Activated effector memory CD4-positive, alpha-beta T cell treated with Interleukin-2 at 50 U/mL for 16 hours (primary cell): Measurements from ENCODE around the gene STX16.
A peak's percentile ranks its signal among the peaks of the same experiment; 100 is the strongest.

ENCODE experiments used
- DNase-seq: peaks from one replicate; pipeline ENCODE4 v3.0.0-alpha.2; 2020

Gene STX16, protein sequence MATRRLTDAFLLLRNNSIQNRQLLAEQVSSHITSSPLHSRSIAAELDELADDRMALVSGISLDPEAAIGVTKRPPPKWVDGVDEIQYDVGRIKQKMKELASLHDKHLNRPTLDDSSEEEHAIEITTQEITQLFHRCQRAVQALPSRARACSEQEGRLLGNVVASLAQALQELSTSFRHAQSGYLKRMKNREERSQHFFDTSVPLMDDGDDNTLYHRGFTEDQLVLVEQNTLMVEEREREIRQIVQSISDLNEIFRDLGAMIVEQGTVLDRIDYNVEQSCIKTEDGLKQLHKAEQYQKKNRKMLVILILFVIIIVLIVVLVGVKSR

DNA sequence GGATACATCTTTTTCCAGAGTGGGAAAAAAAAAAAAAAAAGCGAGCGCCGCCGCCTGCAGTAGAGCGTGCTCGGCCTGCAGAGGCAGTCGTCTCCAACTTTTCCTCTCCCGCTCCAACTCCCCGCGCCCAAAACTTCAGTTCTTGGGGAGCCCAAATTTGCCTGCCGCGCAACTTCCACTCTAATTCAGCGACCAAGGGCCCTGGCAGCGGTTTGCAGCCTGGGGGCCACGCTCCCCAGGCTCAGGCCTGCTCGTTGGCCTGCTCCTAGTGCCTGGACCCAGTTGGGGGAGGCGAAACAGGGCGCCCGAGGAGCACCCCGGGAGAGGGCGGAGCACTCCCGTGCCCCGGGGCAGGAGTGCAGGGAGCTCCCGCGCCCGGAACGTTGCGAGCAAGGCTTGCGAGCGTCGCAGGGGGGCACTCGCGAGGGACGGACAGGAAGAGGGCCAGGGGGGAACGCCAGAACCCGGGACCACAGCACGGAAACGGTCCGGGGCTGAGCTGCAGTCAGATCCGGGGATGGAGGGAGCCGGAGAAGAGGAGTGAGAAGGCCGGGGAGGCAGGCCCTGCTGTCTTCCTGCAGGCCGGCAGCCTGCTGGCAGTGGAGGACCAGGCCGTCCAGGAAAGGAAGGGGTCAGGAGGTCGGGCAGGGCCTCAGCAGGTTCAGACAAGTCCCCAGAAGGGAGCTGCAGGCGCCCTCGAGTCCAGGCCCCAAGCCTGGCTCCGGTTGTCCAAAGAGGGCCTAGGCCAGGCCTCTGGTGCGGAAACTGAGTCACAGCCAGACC lies at the start of gene STX16:
Gene STX16, plus strand, starts transcription at position 508 of the 783 bp plus-strand sequence. CDS start 724 bp downstream, outside the sequence.
- peak; percentile 84 for DNase-seq

DNA sequence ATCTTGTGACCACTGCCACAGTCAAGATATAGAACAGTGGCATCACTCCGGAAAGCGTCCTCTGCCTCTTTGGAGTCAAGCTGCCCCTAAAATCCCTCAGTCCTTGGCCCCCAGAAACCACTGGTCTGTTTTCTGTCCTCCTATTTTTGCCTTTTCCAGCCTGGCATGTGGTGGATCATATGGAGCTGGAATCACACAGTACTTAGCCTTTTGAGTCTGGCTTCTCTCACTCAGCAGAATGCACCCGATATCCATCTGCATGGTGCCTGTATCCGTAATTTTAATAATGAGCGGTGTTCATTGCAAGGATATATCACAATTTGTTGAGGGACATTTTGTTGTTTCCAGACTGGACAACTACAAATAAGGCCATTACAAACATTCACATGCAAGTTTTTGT lies 49.0 kb upstream of the STX16 start:
- no peak for DNase-seq

DNA sequence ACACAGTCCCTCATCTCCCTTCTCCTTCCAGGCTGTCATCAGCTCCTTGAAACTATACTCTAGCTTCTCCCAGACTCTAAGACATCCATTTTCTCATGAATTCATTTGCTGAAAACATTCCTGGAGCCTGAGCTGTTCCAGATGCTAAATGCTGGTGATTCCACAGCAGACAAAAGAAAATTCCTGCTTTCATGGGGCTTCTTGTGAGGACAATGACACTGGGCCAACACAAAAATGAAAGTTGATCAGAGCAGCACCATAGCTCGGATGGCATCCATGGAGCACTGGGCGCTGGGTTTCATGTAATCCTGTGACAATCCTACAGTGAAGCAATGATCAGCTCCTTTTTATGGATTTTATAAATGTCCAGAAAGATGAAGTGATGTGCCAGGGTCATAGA lies 47.4 kb upstream of the STX16 start:
- no peak for DNase-seq

DNA sequence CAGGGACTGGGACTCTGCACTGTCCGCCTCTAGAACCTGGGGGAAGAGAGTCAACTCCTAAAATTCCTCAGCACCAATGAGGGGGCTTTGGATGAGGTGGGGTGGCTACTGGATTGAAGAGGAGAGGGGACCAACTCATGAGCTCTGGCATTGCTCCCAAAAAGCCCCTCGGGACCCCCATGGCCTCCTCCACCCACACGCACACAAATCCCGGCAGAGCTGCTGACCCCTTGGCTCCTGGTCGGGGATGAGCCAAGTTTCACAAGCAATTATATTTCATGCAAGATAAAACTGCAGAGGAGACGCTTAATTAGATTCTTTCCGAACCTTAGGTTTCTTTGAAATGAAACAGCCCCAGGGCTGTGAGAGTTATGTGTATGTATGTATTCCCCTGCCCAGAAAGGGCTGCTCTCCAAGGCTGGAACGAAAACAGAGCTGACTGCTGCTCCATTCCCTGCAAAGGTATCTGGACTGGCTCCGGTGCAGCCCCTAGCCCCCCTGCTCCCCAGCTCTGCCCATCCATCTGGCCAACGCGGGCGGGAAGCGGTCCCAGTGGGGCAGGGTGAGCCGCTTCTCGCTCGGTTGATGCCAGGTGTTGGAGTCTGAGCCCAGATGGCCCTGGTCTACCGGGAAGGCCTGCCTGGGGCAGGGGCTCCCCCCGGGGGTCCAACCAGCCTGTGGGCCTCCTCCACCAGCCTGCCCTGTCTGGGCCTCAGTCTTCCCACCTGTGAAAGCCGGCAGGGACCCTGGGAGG lies 46.8 kb upstream of the STX16 start:
- DNase-seq: no peak

DNA sequence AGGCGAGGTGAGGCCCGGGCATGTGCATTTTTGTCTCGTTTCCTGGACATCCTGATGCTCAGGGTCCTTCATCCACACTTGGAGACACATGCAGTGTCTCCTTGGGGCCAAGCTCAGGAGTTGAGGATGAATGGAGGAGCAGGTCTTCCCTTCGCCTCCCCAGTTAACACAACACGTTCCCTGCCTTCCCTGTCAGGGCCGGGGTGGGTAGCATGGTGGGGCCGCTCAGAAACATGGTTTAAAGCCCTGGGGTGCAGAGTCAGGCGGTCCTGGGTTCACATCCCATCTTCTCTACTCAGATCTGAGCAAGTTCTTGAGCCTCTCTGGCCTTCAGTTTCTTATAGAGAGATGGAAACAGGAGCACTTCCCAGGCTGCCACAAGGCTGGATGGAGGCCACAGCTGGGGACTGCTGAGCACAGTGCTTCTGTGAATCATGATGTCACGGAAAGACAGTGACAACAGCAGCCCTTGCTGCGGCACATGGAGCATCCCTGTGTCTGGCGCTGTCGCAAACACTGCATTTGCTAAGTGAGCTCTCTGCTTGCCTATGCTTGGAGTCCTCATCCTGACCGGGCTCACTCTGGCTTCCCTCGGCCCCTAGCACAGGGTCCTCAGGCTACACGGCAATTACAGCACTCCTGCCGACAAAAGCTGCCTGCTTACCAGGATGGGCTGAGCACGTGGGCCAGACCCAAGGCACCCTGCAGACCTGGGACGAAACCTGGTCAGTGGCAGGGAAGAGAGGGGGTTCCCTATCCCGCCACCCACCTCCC lies 45.6 kb upstream of the STX16 start:
- no peak for DNase-seq

DNA sequence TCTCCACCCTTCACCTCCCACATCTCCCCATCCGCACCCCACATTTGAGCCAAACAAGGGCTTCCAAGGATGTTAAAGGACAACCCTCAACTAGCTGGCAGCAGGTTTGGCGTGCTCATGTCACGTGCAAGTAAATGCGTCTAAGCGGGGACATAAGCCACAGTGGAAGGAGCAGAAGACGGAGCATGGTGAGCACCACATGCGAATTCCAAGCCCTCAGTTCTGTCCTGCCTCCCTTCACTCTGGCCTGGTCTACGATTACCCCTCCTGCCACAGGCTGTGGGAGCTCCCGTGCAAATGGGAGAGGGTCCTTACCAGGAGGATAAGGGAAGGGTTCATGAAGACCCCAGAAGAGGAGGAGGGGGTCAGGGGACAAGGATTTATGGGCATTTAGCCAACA lies 44.9 kb upstream of the STX16 start:
- no peak for DNase-seq

DNA sequence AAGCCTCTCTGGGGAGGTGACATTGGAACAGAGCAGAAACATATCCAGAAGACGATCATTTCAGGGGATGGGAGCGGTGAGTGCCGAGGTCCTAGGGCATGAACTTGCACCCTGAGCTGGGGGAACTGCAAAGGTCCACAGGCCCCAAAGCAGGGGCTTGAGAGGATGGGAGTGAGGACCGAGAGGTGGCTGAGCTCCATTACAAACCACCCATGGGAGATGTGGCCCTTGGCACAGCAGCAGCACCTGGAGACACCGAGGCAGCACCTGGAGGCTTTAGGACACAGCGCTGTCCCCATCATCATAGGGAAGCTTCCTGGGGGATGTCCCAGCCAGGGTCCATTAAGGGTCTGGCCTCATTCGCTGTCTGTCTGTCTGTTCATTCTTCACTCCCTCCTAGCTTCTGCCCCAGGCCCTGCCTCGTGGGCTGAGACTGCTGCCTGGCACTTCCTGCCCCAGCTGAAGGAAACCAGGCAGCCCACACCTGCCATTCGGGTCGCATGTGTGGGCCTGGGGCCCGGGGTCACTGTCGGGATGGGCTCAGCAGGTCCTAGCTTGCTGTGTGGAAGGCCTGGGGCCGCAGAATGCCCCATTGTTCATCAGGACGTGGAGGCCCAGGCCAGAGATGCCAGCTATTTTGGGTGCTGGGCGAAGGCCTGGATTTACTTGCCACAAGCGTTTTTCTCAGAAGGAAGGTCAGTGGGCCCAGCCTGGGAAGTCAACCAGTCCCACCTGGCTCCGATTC lies 42.8 kb upstream of the STX16 start:
- DNase-seq: no peak

DNA sequence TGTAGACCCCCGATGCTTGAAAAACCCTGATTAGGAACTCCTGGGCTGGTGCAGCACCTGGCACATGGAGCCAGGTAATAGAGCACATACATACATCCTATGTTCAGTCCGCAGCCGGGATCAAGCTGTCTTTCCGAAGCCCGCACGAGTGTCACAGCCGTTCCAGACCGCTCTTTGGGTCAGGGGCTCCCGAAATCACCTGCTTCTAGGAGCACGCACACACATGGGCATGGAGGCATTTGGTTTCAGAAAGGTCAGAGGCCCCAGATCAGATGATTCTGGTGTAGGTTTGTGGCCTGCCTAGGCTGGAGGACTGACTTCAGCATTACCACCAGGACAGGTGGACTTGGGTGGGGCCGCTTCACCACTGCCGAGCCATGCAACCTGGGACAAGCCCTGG lies 42.1 kb upstream of the STX16 start:
- DNase-seq: no peak

DNA sequence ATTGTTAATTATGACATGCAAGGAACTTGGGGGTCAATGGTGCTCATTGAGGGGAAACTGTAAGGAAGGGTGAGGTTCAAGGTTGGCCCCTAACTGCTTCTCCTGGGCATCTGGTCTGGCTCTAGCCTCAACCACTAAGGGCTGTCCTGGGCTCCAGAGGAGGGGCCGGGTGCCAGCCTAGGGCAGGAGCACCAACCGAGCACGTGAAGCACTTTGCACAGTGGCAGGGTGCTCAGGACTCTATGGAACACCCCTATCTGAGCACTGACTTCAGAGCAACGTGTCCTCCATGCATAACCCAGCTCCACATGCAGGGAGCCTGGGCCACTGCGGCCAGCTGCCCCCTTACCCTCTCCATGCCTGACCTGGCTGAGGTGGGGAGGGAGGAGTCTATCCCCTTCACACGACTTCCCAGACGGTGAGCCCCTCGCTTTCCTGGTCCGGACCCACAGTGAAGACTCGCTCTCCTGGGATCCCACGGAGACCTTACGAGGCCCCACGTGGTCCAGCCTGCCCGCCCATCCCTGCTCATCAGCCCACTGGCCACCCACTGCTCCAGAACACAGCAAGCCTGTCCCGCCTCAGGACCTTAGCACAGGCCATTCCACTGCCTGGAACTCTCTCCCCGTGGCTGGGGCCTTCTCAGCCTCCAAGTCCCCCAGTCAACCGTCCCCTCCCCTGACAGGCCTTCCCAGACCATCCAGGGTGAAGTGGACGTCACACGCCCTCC lies 40.8 kb upstream of the STX16 start:
- DNase-seq: no peak

DNA sequence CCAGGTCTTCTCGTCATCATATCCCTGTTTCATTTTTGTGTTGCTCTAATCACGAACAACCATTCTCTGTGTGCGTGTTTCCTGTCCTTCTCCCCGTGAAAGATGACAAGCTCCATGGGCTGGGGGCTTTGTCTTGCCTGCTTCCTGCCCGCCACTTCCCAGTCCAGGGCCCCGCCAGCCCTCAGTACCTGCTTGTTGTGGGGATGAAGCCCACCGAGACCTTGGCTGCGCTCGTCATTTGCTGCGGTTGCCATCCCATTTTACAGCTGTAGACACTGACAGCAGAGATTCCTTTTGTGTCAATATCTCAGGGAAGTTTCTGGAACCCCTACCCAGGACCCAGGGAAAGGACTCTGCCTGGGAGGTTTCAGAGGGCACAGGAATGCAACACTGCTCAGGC lies 40.3 kb upstream of the STX16 start:
- no peak for DNase-seq

DNA sequence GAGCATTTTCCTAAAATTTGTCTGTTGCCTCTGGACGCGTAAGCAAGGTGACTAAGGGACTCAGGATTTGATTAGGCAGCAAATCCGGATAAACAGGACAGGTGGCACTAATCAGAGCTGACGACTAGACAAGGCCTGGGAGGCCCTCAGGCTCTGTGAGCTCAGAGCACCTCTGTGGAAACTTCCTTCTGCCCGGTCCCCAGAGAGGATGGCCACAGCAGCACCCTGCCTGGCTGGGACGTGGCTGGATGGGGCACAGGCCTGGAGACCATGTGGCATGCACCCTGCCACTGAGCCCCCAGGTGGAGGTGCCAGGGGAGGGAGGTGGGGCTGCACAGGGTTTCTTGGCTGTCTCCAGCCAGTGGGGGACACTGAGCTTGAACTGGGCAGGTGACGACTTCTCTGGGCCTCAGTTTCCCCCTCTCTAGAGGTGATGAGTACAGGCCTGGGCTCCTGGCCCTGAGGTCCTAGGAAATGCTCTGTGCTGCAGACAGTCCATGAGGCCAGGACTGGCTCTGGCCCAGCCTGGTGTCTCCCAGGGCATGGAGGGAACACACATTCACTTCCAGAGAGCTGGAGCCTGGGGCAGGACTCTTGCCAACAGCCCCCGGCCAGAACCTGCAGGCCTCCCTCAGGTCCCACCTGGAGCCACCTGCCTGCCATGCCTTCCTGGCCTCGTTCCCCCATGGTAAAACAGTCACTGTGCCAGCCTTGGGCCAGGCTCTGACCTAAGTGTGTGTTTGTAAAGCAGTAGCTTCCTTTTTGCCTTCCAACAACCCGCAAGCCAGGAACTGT lies 39.6 kb upstream of the STX16 start:
- DNase-seq: no peak

DNA sequence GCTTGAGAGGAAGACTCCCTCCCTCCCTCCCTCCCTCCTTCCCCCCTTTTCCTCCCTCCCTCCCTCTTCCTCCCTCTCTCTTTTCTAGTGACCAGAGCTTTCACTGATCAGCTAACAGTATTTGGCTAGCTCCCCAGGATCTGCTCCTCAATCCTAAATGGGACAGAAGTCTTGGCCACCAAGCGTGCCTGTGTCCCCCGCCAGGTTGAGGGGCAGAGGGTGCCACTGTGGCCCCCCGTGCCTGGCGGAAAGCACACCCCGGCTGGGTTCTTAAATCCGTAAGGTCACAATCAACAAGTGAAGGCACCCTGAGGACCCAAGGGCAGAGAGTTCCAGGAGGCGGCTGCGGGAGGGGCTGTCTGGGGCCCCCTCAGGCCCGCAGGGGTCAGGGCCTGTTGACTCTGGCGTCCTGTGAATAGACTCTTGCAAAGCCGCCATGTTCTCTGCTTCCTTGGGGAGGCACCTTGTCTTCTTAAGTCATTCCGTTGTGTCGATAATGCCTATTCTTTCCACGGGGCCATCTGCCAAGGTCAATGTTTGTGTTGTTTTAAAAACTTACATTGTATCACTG lies 38.9 kb upstream of the STX16 start:
- DNase-seq: no peak

DNA sequence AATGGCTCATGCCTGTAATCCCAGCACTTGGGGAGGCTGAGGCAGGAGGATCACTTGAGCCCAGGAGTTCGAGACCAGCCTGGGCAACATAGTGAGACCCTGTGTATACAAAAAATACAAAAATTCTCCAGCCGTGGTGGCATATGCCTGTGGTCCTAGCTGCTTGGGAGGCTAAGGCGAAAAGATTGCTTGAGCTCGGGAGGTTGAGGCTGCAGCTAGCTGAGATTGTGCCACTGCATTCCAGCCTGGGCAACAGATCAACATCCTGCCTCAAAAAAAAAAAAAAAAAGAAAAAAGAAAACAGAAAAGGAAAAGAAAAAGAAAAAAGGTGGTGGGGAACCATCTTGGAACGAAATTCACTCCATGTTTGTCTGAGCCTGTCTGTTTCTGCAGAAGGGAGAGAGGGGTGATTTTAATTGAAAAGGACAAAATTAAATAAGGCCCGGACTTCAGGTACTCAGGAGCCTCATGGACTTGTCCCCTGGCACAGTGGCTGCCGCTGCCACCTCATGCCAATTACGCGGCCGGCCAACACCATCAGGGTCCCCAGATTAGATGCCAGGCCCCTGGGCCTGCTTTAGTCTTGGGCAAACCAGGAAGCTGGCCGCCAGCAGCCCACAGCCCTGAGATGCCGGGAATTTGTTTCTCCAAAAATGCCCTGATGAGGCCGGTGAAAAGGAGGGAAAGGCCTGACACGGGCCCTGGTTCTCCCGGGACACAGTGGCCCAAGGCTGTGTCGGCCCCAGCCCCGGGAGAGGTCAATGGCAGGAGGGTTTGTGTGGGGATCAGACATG lies 37.8 kb upstream of the STX16 start:
- DNase-seq: no peak

DNA sequence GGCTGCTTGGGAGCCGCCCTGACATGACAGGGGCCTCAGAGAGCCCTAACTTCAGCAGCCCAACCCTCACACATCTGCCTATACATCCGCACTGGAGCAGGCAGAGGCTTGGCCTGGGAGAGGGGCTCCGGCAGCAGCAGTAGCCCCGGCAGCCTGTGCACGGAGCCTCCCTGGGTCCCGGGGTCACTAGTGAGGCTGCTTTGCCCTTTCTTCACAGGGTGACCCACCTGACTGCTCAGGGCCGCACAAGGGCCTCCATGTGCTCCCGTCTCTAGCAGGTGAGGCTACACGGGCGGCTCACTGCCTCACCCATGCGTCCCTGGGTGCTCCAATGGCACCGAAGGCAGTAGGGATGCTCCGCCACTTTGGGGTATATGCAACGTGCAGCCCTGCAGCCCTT lies 36.7 kb upstream of the STX16 start:
- DNase-seq: no peak

DNA sequence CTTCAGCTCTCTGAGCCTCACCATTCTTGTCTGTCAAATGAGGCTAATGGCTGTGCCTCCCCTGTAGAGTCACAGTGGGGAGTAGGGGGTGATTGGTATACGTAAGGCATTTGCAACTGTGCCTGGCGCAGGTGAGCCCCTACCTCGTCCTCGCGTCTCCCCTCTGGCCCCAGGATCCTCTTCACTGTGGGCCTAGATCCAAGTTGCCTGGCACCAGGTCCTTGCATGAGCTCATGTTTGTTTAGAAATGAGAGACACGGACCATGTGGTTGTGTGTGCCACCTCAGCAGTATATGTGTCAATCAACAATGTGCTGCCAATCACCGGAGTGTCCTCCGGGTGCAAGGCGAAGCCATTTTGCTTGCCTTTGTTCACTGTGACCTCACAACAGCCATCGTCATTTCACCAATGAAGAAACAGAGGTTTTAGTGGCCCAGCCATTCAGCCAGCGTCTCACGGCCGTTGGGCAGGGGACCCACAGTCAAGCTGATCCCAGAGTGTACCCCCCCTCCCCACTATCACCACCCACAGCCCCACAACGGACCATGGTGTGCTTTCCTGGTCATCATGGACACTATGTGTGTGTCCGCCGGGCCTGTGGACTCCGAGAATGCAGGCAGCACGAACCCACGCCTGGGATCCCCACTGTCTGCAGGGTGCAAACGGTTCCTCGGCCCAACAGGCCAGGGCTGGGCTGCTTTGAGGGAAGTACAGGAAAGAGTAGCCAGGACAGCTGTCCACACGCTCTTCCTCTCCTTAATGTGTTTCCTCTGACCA lies 35.9 kb upstream of the STX16 start:
- DNase-seq: no peak

DNA sequence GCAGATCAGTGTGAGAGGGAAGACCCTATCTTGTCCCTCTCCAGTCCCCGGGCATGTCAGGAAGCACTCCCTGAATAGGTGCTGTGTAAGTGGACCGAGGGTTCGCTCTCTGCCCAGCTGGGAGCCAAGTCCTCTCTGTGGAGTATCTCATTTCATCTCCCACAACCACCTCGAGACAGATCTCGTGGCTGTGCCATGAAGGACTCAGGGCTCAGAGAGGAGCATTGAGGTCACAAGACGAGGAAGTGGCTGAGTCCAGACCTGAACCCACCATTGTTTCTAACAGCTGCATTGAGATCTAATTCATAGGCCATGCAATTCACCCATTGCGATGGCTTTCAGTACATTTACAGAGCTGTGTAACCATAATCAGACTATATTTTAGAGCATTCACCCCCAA lies 34.7 kb upstream of the STX16 start:
- no peak for DNase-seq

DNA sequence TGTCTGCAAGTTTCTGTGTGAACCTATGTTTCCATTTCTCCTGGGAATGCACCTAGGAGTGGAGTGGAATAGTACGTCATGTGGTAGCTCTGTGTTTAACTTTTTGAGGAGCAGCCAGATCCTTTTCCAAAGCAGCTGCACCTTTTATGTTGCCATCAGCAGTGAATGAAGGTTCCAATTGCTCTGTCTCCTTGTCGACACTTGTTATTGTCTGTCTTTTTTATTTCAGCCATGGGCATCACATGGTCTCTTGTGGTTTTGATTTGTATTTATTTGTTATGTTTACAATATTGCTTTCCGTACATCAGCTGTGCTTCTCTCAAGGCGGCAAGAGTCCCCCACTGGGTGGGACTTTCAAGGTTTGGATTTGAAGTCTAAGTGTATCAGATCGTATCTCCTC lies 33.9 kb upstream of the STX16 start:
- DNase-seq: no peak

DNA sequence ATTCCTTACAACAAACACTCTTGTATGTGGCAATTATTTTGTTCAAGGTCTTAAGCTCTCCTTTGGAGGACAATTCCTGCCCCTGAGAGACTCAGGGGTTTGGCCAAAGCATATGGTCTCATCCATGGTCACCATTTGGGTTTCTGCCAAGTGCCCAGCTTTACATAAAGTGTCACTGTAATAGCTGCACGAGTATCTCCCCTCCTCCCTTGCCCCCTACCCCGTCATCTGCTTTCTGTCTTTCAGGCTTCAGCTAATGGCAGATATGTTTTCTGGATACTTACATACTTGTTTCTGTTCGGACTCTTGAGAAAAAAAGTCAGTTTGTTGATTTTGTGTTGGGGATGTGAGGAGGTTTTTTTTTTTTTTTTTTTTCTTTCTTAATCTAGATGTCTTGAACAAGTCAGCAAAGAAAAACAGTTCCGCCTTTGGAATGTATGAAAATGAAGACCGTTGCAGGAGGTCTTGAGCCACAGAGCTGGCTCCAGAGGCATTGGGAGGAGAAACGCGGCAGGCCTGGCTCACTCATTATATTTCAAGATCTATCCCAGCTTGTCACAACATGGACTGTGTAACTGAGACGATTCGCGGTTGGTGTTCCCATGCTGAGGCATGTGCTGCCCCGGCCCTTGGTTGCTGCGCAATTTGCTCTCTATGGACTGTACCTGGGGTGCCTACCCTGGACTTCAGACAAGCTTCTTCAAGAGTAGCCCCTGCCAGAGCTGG lies 32.6 kb upstream of the STX16 start:
- no peak for DNase-seq
